GM12865 (cell line): ENCODE measurements around the gene HACE1.

Experiments
- DNase-seq: peaks from one replicate; pipeline ENCODE4 v3.0.0; 2010; ENCODE audit warnings: low read depth
- H3K4me3 ChIP-seq: 2 replicates; pipeline ENCODE4 v1.5.1; 2011; ENCODE audit warnings: mild to moderate bottlenecking, low read depth, low read length, control low read depth
- CTCF ChIP-seq: IDR thresholded peaks from 2 replicates; pipeline ENCODE4 v1.5.1; 2011; ENCODE audit warnings: low read length, control low read depth, low read depth, inconsistent platforms; ENCODE audit not compliant: insufficient read depth; ENCODE audit errors: missing control alignments

HACE1 gene

GRCh38 chr6:104699593-104700329 is 160.0 kb downstream of the HACE1 start:
- no peak for DNase-seq
- TF ChIP-seq CTCF: no peak

GRCh38 chr6:104698979-104699378 is 160.7 kb downstream of the HACE1 start:
- H3K4me3 ChIP-seq: no peak overlapping the region
- no peak for TF ChIP-seq CTCF
- DNase-seq: no peak

More at GRCh38 chr6:104699593-104700329, 160.0 kb downstream of the HACE1 start:
- H3K4me3 ChIP-seq: no peak overlapping the region

GRCh38 chr6:104692008-104692407 is 167.7 kb downstream of the HACE1 start:
- H3K4me3 ChIP-seq: no peak overlapping the region
- TF ChIP-seq CTCF: no peak
- DNase-seq: no peak

- TF ChIP-seq CTCF: no peak
- no peak overlapping the region for H3K4me3 ChIP-seq
- DNase-seq: no peak
These were observed 170.0 kb downstream of the HACE1 start for GRCh38 chr6:104689551-104690205.

- H3K4me3 ChIP-seq: no peak overlapping the region
- DNase-seq: peak; percentile 24
- no peak for TF ChIP-seq CTCF
These were observed 171.3 kb downstream of the HACE1 start for GRCh38 chr6:104688283-104688969.

GRCh38 chr6:104686550-104687175 is 173.1 kb downstream of the HACE1 start:
- DNase-seq: no peak
- no peak overlapping the region for H3K4me3 ChIP-seq
- no peak for TF ChIP-seq CTCF
